BLaER1 (cell line): ENCODE data around the gene OGDH.
"Not testable (repeated sequence)": the region's sequence is repeated elsewhere in the genome, so short reads cannot be mapped to it uniquely, and the experiment has no call there.

Experiments used
- H3K27ac ChIP-seq: shearing (Covaris generic); formaldehyde crosslinking; 2 replicates; pipeline ENCODE4 v1.8.1; 2022
- H3K27me3 ChIP-seq: shearing (Covaris generic); formaldehyde crosslinking; 2 replicates; pipeline ENCODE4 v1.8.1; 2022
- H3K36me3 ChIP-seq: shearing (Covaris generic); formaldehyde crosslinking; 2 replicates; pipeline ENCODE4 v1.8.1; 2022
- H3K4me1 ChIP-seq: shearing (Covaris generic); formaldehyde crosslinking; 2 replicates; pipeline ENCODE4 v1.8.1; 2022
- H3K4me2 ChIP-seq: shearing (Covaris generic); formaldehyde crosslinking; 2 replicates; pipeline ENCODE4 v1.8.1; 2022
- H3K4me3 ChIP-seq: shearing (Covaris generic); formaldehyde crosslinking; 2 replicates; pipeline ENCODE4 v1.8.1; 2022
- H3K9ac ChIP-seq: shearing (Covaris generic); formaldehyde crosslinking; 2 replicates; pipeline ENCODE4 v1.8.1; 2022
- H3K9me3 ChIP-seq: shearing (Covaris generic); formaldehyde crosslinking; 2 replicates; pipeline ENCODE4 v1.8.1; 2022
- H4K20me1 ChIP-seq: shearing (Covaris generic); formaldehyde crosslinking; 2 replicates; pipeline ENCODE4 v1.8.1; 2022
- Cebpa-rat ChIP-seq: shearing (Covaris generic); IDR thresholded peaks from 2 replicates; pipeline ENCODE4 v1.8.1; 2022

The OGDH gene

DNA sequence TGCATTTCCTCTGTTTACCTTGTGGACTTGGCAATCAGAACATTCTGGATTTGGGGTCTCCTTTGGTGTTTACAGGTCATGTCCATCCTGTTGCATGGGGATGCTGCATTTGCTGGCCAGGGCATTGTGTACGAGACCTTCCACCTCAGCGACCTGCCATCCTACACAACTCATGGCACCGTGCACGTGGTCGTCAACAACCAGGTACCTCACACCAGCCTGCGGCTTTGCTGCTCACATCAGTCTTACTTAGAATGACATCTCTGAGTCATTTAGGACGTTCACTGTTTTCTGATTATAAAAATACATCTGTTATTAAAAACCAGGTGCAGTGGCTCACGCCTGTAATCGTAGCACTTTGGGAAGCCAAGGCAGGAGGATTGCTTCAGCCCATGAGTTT, 75.2 kb downstream of the OGDH start:
- H3K4me1 ChIP-seq, result no peaks in the 10 kb centered on the region
- H3K36me3 ChIP-seq, result peaks cover 74% of the 10 kb centered on the region
- H4K20me1 ChIP-seq, result no peaks in the 10 kb centered on the region
- TF ChIP-seq Cebpa-rat, result no peak
- H3K4me2 ChIP-seq, result no peak overlapping the region
- H3K9me3 ChIP-seq, result no peaks in the 10 kb centered on the region
- H3K9ac ChIP-seq, result no peak overlapping the region
- no peak overlapping the region for H3K27ac ChIP-seq
- H3K4me3 ChIP-seq, result no peak overlapping the region
- H3K27me3 ChIP-seq, result no peaks in the 10 kb centered on the region

DNA sequence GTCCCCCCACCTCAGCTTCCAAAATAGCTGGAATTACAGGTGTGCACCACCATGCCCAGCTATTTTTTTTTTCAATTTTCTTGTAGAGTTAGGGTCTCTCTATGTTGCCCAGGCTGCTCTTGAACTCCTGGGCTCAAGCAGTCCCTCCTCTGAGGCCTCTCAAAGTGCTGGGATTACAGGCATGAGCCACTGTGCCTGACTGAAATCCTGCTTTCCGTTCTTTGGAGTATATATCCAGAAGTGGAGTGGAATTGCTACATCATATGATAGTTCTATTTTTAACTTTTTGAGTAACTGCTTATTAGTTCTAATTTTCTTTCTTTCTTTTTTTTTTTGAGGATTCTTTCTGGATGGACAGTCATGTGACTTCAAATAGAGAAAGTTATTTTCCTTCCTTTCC, 79.3 kb downstream of the OGDH start:
- no peak overlapping the region for H3K4me2 ChIP-seq
- no peak overlapping the region for H3K9ac ChIP-seq
- peaks cover 66% of the 10 kb centered on the region for H3K36me3 ChIP-seq
- no peak overlapping the region for H3K27ac ChIP-seq
- H3K27me3 ChIP-seq, result no peaks in the 10 kb centered on the region
- no peak for TF ChIP-seq Cebpa-rat
- no peak overlapping the region for H3K4me3 ChIP-seq
- H3K4me1 ChIP-seq, result no peaks in the 10 kb centered on the region
- H4K20me1 ChIP-seq, result no peaks in the 10 kb centered on the region
- H3K9me3 ChIP-seq, result no peaks in the 10 kb centered on the region

DNA sequence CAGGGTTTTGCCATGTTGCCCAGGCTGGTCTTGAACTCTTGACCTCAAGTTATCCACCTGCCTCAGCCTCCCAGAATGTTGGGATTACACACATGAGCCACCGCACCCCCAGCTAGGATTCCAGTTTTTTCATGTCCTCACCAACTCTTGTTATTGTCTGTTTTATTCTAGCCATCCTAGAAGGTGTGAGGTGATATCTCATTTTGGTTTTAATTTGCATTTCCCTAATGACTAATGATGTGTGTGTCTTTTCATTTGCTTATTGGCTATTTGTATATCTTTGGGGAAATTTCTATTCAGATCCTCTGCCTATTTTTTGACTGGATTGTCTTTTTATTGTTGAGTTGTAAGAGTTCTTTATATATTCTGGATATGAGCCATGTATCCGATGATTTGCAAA, 83.0 kb downstream of the OGDH start:
- no peak overlapping the region for H3K9ac ChIP-seq
- H3K27ac ChIP-seq, result no peak overlapping the region
- no peak for TF ChIP-seq Cebpa-rat
- H3K36me3 ChIP-seq, result peaks cover 63% of the 10 kb centered on the region
- H3K4me2 ChIP-seq, result no peak overlapping the region
- H3K27me3 ChIP-seq, result no peaks in the 10 kb centered on the region
- H3K4me3 ChIP-seq, result no peak overlapping the region
- H3K4me1 ChIP-seq, result no peaks in the 10 kb centered on the region
- no peaks in the 10 kb centered on the region for H4K20me1 ChIP-seq
- no peaks in the 10 kb centered on the region for H3K9me3 ChIP-seq

DNA sequence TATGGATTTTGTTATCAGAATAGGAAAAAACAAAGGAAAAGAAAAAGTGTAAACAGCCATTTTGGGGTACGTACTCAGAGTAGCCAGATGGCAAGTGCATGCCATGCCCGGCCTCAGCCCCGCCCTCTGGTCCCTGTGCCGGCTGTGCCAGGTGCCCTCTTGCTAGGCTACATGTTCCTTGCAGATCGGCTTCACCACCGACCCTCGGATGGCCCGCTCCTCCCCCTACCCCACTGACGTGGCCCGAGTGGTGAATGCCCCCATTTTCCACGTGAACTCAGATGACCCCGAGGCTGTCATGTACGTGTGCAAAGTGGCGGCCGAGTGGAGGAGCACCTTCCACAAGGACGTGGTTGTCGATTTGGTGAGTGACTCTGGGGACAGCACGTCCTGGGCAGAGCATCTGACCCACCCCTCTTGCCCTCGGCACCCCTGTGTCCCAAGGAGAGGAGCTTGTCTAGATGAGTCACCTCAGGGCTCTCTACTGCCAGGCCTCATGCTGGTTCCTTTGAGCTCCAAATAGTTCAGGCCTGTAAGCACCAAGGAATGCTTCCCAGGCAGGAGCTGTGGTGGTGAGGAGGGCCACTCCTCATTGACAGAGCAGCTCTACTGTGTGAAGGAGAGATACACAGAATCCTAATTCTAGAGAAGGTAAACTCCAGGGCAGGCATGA, 87.3 kb downstream of the OGDH start:
- Histone ChIP-seq H4K20me1 (no peaks in the 10 kb centered on the region), H3K4me3 (no peak overlapping the region), H3K27me3 (no peaks in the 10 kb centered on the region), H3K9me3 (peaks cover 14% of the 10 kb centered on the region), H3K4me1 (no peaks in the 10 kb centered on the region), H3K9ac (no peak overlapping the region), H3K36me3 (peaks cover 87% of the 10 kb centered on the region), H3K4me2 (no peak overlapping the region), H3K27ac (no peak overlapping the region)
- no peak for TF ChIP-seq Cebpa-rat

DNA sequence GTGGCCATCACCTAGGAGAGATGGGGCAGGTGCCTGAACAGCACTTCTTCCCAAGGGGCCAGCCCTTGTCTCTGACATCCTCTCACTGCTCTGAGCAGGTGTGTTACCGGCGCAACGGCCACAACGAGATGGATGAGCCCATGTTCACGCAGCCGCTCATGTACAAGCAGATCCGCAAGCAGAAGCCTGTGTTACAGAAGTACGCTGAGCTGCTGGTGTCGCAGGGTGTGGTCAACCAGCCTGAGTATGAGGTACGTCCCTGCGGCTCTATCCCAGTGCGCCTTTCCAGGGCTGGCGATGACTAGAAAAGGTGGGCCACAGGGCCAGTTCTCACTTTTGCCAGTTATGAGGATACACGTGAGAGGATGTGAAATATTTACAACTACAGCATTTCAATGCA, 87.9 kb downstream of the OGDH start:
- Histone ChIP-seq H3K9me3 (peaks cover 19% of the 10 kb centered on the region), H3K4me3 (no peak overlapping the region), H3K4me2 (no peak overlapping the region), H3K4me1 (no peaks in the 10 kb centered on the region), H3K27me3 (no peaks in the 10 kb centered on the region), H3K36me3 (peaks cover 87% of the 10 kb centered on the region), H3K27ac (no peak overlapping the region), H4K20me1 (no peaks in the 10 kb centered on the region), H3K9ac (no peak overlapping the region)
- TF ChIP-seq Cebpa-rat, result no peak

DNA sequence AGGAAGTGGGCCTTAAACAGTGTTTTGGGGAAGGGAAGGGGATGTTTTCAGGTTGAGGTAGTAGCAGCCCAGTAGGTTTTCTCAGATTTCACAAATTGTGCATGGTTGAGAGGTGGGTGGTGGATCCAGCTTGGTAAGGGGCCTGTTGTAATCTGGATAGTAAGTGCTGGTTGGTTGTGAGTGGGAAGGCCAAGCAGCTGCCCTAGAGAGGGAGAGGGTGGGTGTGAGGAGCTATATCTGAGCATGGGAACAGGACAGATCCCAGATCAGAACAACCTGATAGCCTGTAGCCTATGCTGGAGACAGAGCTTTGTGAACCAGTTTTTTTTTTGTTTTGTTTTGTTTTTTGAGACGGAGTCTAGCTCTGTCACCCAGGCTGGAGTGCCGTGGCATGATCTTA, 88.3 kb downstream of the OGDH start:
- Histone ChIP-seq H3K4me2 (no peak overlapping the region), H3K27me3 (no peaks in the 10 kb centered on the region)

DNA sequence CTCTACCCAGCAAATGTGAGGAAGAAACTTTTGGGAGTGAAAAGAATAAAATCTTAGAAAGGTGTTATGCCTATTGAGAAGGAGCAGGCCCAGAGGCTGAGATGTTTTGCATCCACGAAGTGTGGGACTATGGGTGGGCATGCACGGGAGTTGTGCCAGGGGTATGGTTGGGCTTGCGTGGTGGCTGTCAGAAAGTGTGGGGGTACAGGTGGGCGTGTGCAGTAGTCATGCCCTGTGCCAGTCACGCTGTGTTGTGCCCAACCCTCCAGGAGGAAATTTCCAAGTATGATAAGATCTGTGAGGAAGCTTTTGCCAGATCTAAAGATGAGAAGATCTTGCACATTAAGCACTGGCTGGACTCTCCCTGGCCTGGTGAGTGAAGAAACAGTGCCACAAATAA, 89.3 kb downstream of the OGDH start:
- Histone ChIP-seq H3K27me3 (no peaks in the 10 kb centered on the region), H3K4me2 (no peak overlapping the region), H3K9me3 (peaks cover 30% of the 10 kb centered on the region), H3K9ac (no peak overlapping the region), H3K27ac (no peak overlapping the region), H3K36me3 (peaks cover 91% of the 10 kb centered on the region), H3K4me3 (no peak overlapping the region), H4K20me1 (no peaks in the 10 kb centered on the region), H3K4me1 (peaks cover 10% of the 10 kb centered on the region)
- no peak for TF ChIP-seq Cebpa-rat

More for the DNA sequence above, 88.3 kb downstream of the OGDH start:
- no peaks in the 10 kb centered on the region for H4K20me1 ChIP-seq
- H3K27ac ChIP-seq, result no peak overlapping the region
- peaks cover 23% of the 10 kb centered on the region for H3K9me3 ChIP-seq
- peaks cover under 1% of the 10 kb centered on the region; the same call in 1 of the 2 replicates for H3K4me1 ChIP-seq
- H3K4me3 ChIP-seq, result no peak overlapping the region
- no peak overlapping the region for H3K9ac ChIP-seq
- peaks cover 90% of the 10 kb centered on the region for H3K36me3 ChIP-seq
- TF ChIP-seq Cebpa-rat, result no peak

DNA sequence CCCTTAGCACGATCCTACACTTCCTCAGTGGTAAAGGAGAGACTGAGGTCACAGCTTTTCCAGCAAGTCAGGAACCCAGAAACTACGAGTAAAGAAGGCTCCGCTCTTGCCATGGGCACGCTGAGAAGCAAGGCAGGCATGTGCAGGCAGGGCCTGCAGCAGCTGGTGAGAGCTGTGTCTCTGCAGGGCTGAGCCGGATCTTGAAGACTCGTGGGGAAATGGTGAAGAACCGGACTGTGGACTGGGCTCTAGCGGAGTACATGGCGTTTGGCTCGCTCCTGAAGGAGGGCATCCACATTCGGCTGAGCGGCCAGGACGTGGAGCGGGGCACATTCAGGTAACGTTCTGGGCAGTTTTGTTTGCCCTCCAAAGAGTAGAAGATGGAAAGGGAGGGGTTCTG, 90.3 kb downstream of the OGDH start:
- Histone ChIP-seq H3K36me3 (peaks cover 91% of the 10 kb centered on the region), H4K20me1 (no peaks in the 10 kb centered on the region), H3K9ac (no peak overlapping the region), H3K4me2 (no peak overlapping the region), H3K4me3 (no peak overlapping the region), H3K9me3 (peaks cover 30% of the 10 kb centered on the region), H3K27ac (no peak overlapping the region), H3K4me1 (peaks cover 14% of the 10 kb centered on the region), H3K27me3 (no peaks in the 10 kb centered on the region)
- no peak for TF ChIP-seq Cebpa-rat

DNA sequence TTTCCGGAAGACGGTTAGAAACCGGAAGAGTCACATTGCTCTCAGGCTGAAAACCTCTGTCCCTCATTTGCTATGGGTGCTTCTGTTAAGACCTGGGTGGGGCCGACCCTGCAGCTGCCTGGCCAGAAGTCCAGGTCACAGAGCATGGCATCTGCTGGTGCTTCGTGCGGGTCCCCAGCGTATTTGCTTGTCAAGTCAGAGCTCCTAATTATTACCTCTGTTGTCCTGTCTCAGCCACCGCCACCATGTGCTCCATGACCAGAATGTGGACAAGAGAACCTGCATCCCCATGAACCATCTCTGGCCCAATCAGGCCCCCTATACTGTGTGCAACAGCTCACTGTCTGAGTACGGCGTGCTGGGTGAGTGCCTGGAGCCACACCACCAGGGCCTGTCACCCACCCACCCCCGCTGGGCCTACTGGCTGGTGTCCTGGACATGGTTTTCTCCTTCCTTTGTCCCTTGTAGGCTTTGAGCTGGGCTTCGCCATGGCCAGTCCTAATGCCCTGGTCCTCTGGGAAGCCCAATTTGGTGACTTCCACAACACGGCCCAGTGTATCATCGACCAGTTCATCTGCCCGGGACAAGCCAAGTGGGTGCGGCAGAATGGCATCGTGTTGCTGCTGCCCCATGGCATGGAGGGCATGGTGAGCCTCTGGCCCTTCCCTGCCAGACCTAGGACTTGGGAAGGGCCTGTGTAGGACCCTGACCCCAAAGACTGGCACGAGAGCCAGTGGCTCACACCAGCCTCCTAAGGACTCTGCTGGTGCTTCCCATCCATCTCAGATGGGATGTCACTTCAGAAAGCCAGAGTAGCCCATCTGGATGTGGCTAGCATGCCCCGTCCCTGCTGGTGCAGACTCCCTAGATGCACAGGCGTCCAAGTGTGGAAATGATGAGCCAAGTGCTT, 91.0 kb downstream of the OGDH start:
- H3K4me3 ChIP-seq, result no peak overlapping the region
- no peak overlapping the region for H3K4me2 ChIP-seq
- H3K27ac ChIP-seq, result no peak overlapping the region
- H3K9ac ChIP-seq, result no peak overlapping the region
- H3K27me3 ChIP-seq, result no peaks in the 10 kb centered on the region
- no peaks in the 10 kb centered on the region for H4K20me1 ChIP-seq
- TF ChIP-seq Cebpa-rat, result no peak
- H3K4me1 ChIP-seq, result peaks cover 14% of the 10 kb centered on the region
- H3K9me3 ChIP-seq, result peaks cover 30% of the 10 kb centered on the region
- peaks cover 97% of the 10 kb centered on the region for H3K36me3 ChIP-seq

DNA sequence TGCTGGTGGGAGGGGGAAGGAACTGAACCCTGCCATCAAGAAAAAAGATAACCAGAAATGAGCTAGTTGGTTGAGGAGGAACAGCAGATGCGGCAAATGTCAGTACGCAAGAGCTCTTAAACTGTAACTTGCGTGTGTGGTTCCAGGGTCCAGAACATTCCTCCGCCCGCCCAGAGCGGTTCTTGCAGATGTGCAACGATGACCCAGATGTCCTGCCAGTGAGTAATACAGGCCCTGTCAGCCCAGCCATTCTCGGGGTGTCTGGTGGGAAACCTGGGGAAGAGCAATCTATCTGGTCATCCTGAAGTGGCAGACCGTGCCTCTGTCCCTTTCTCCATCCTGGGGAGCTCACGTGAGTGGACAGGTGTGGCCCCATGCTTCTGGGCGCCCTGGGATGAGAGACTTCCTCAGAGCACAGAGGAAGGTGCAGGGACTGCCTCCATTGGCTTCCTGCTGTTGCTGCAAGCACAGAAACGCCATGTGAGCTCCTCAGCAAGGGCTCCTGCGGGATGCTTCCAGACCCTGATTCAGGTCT, 91.7 kb downstream of the OGDH start:
- no peak overlapping the region for H3K4me3 ChIP-seq
- H3K27ac ChIP-seq, result no peak overlapping the region
- no peaks in the 10 kb centered on the region for H3K27me3 ChIP-seq
- no peaks in the 10 kb centered on the region for H4K20me1 ChIP-seq
- H3K9me3 ChIP-seq, result peaks cover 30% of the 10 kb centered on the region
- no peak overlapping the region for H3K9ac ChIP-seq
- no peak for TF ChIP-seq Cebpa-rat
- H3K4me2 ChIP-seq, result no peak overlapping the region
- peaks cover 14% of the 10 kb centered on the region for H3K4me1 ChIP-seq
- peaks cover 97% of the 10 kb centered on the region for H3K36me3 ChIP-seq

DNA sequence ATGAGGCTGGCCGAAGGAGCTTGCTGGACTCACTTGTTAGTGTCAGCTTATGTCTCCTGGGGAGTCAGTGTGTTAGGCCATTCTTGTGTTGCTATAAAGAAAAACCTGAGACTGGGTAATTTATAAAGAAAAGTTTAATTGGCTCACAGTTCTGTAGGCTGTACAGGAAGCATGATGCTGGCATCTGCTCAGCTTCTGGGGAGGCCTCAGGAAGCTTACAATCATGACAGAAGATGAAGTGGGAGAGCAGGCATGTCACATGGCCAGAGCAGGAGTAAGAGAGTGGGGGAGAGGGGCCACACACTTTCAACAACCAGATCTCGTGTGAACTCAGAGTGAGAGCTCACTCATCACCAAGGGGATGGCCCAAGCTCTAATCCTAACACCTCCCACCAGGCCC, 93.2 kb downstream of the OGDH start:
- H3K27me3 ChIP-seq, H4K20me1 ChIP-seq, H3K4me3 ChIP-seq, H3K27ac ChIP-seq, H3K4me2 ChIP-seq, H3K9ac ChIP-seq: not testable (repeated sequence)
- Histone ChIP-seq H3K4me1 (peaks cover 14% of the 10 kb centered on the region), H3K9me3 (peaks cover 39% of the 10 kb centered on the region), H3K36me3 (peaks cover 99% of the 10 kb centered on the region)
